ENCODE data around the gene ACACB.

Gene ACACB

GRCh38 chr12:109281452-109281851, 165.1 kb downstream of the ACACB start:
- no peak for DNase-seq

GRCh38 chr12:109284392-109284791, 168.0 kb downstream of the ACACB start:
- no peak for DNase-seq

- no peak for DNase-seq
Measured at GRCh38 chr12:109286252-109286651, 169.9 kb downstream of the ACACB start.

- DNase-seq = no peak
Measured at GRCh38 chr12:109286652-109287051, 170.3 kb downstream of the ACACB start.

GRCh38 chr12:109287181-109287580, 170.8 kb downstream of the ACACB start:
- DNase-seq = no peak

- no peak for DNase-seq
Measured at GRCh38 chr12:109287811-109288469, 171.6 kb downstream of the ACACB start.

GRCh38 chr12:109288571-109288970, 172.2 kb downstream of the ACACB start:
- DNase-seq = no peak

GRCh38 chr12:109289004-109289403, 172.6 kb downstream of the ACACB start:
- no peak for DNase-seq

- DNase-seq = no peak
Measured at GRCh38 chr12:109289551-109289950, 173.2 kb downstream of the ACACB start.

- no peak for DNase-seq
Measured at GRCh38 chr12:109290061-109290460, 173.7 kb downstream of the ACACB start.

GRCh38 chr12:109291117-109291516, 174.7 kb downstream of the ACACB start:
- DNase-seq = no peak

- DNase-seq = no peak
Measured at GRCh38 chr12:109291521-109292341, 175.3 kb downstream of the ACACB start.

- no peak for DNase-seq
Measured at GRCh38 chr12:109292342-109292711, 175.9 kb downstream of the ACACB start.

GRCh38 chr12:109293106-109293505, 176.7 kb downstream of the ACACB start:
- no peak for DNase-seq

- no peak for DNase-seq
Measured at GRCh38 chr12:109294286-109294796, 178.0 kb downstream of the ACACB start.

- DNase-seq = no peak
Measured at GRCh38 chr12:109295764-109296425, 179.5 kb downstream of the ACACB start.

GRCh38 chr12:109296431-109296830, 180.0 kb downstream of the ACACB start:
- no peak for DNase-seq

- no peak for DNase-seq
Measured at GRCh38 chr12:109299849-109300248, 183.5 kb downstream of the ACACB start.

GRCh38 chr12:109301643-109302168, 185.3 kb downstream of the ACACB start:
- no peak for DNase-seq

- no peak for DNase-seq
Measured at GRCh38 chr12:109302358-109302757, 186.0 kb downstream of the ACACB start.

GRCh38 chr12:109302770-109303169, 186.4 kb downstream of the ACACB start:
- DNase-seq = no peak

GRCh38 chr12:109304485-109304884, 188.1 kb downstream of the ACACB start:
- DNase-seq = no peak

GRCh38 chr12:109305547-109305946, 189.2 kb downstream of the ACACB start:
- no peak for DNase-seq
